Neural progenitor cell (in vitro differentiated cells): ENCODE data around the gene SLC66A3. TPM values are rescaled to one million over a fixed set of nuclear protein-coding genes. Genes with fewer than 3 reads are reported as not detected.

ENCODE experiments used
- DNase-seq: peaks from one replicate; pipeline ENCODE4 v3.0.0-alpha.2; 2016; ENCODE audit warnings: low spot score
- H2AFZ ChIP-seq: fragments of 200-600 bp; sonication (generic); replicated peaks from 2 replicates; pipeline ENCODE4 v1.6.1; 2016; ENCODE audit warnings: antibody characterized with exemption
- H3F3A ChIP-seq: fragments of 200-600 bp; sonication (generic); 2 replicates; pipeline ENCODE4 v1.6.1; 2016; ENCODE audit warnings: antibody characterized with exemption, low read depth
- H3K27ac ChIP-seq: fragments of 200-600 bp; sonication (generic); 2 replicates; pipeline ENCODE4 v1.5.1; 2016; ENCODE audit warnings: mild to moderate bottlenecking
- H3K27me3 ChIP-seq: fragments of 200-600 bp; sonication (generic); 2 replicates; pipeline ENCODE4 v1.6.1; 2016; ENCODE audit warnings: mild to moderate bottlenecking, moderate library complexity
- H3K36me3 ChIP-seq: fragments of 200-600 bp; sonication (generic); 2 replicates; pipeline ENCODE4 v1.5.1; 2016
- H3K4me1 ChIP-seq: fragments of 200-600 bp; sonication (generic); 2 replicates; pipeline ENCODE4 v1.6.1; 2016; ENCODE audit warnings: mixed run types
- H3K4me2 ChIP-seq: fragments of 200-600 bp; sonication (generic); 2 replicates; pipeline ENCODE4 v1.6.1; 2016
- H3K4me3 ChIP-seq: fragments of 200-600 bp; sonication (generic); 2 replicates; pipeline ENCODE4 v1.5.1; 2016
- H3K79me2 ChIP-seq: fragments of 200-600 bp; sonication (generic); 2 replicates; pipeline ENCODE4 v1.6.1; 2016; ENCODE audit warnings: low read depth
- H3K9ac ChIP-seq: fragments of 200-600 bp; sonication (generic); 2 replicates; pipeline ENCODE4 v1.6.1; 2016
- H3K9me3 ChIP-seq: fragments of 200-600 bp; sonication (generic); 2 replicates; pipeline ENCODE4 v1.5.1; 2016; ENCODE audit warnings: low read depth
- H4K20me1 ChIP-seq: fragments of 200-600 bp; sonication (generic); 2 replicates; pipeline ENCODE4 v1.6.1; 2016; ENCODE audit warnings: low read depth
- H3K27ac Mint-ChIP-seq: 3 replicates; pipeline ENCODE4 v1.8.0; 2021; ENCODE audit warnings: mixed read lengths
- H3K27me3 Mint-ChIP-seq: 2 replicates; pipeline ENCODE4 v1.8.0; 2022; ENCODE audit warnings: low read depth, mild to moderate bottlenecking, inconsistent platforms, moderate library complexity, mixed read lengths; ENCODE audit not compliant: insufficient read depth
- H3K36me3 Mint-ChIP-seq: 3 replicates; pipeline ENCODE4 v1.8.0; 2021; ENCODE audit warnings: mixed read lengths
- H3K4me1 Mint-ChIP-seq: 3 replicates; pipeline ENCODE4 v1.8.0; 2021; ENCODE audit warnings: mixed read lengths
- H3K4me3 Mint-ChIP-seq: 3 replicates; pipeline ENCODE4 v1.8.0; 2021; ENCODE audit warnings: mild to moderate bottlenecking, moderate library complexity, mixed read lengths
- H3K9me3 Mint-ChIP-seq: 3 replicates; pipeline ENCODE4 v1.8.0; 2020; ENCODE audit warnings: mixed read lengths
- EZH2 ChIP-seq: fragments of 200-600 bp; sonication (generic); IDR thresholded peaks from 2 replicates; pipeline ENCODE4 v1.6.1; 2017; ENCODE audit warnings: antibody characterized with exemption, mild to moderate bottlenecking, moderate library complexity
- EZH2phosphoT487 ChIP-seq: fragments of 200-600 bp; sonication (generic); IDR thresholded peaks from 2 replicates; pipeline ENCODE4 v1.6.1; 2017; ENCODE audit warnings: antibody characterized with exemption
- total RNA-seq: library from RNA; depleted of rRNA; stranded (reverse); fragments of >200 nt; gene quantifications from 2 replicates; pipeline ENCODE4 v1.2.3, GENCODE V29; 2015; ENCODE audit warnings: low replicate concordance
- TF ChIP-seq, protein P1 (sequence below): fragments of 200-600 bp; sonication (generic); IDR thresholded peaks from 2 replicates; pipeline ENCODE4 v1.5.1; 2017; ENCODE audit warnings: antibody characterized with exemption, mild to moderate bottlenecking

The SLC66A3 gene
- total RNA-seq, 1 donor from 2014 or later: 19.3 TPM

DNA sequence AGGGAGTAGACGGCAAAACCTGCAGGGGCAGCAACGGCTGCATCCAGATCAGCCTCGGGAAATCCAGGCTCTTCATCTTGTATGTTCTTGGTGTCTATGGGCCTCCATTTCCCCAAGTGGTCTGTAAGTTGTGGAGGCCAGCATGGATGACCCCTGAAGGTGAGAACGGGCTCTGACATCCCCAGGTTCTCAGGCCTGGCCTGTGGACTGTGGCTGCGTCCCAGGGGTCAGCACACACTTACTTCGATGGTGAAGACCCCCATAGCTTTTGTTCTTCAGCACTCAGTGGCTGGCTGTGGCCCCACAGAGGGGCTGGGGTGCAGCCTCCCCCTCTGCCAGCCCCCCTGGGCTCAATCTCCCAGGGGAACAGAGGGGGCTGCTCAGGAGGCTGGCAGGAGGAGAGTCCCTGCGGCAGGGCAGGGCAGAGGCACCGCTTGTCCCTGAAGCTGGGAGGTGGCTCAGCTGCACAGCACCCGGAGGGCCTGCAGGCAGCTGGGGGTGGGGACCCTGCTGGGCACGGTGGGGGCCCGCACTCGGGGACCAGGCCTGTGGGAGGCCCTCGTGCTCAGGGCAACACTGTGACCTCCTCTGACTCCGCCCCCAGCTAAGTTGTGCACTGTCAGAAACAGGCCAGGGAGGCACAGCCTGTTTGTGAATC lies 3.8 kb downstream of the SLC66A3 start:
- H3K27me3 Mint-ChIP-seq: peaks cover 11% of the 10 kb centered on the region
- peaks cover 22% of the 10 kb centered on the region for H3F3A ChIP-seq
- peak; percentile 28 for DNase-seq
- H3K4me3 ChIP-seq: no peak overlapping the region
- peaks cover 6% of the 10 kb centered on the region for H4K20me1 ChIP-seq
- H3K4me1 ChIP-seq: peaks cover 13% of the 10 kb centered on the region
- no peak overlapping the region for H3K27ac Mint-ChIP-seq
- no peaks in the 10 kb centered on the region for H3K9me3 Mint-ChIP-seq
- H3K9me3 ChIP-seq: no peaks in the 10 kb centered on the region
- H3K9ac ChIP-seq: no peak overlapping the region
- peaks cover 22% of the 10 kb centered on the region for H3K4me1 Mint-ChIP-seq
- H3K36me3 ChIP-seq: no peaks in the 10 kb centered on the region
- no peak overlapping the region for H3K4me3 Mint-ChIP-seq
- TF ChIP-seq, protein P1, sequence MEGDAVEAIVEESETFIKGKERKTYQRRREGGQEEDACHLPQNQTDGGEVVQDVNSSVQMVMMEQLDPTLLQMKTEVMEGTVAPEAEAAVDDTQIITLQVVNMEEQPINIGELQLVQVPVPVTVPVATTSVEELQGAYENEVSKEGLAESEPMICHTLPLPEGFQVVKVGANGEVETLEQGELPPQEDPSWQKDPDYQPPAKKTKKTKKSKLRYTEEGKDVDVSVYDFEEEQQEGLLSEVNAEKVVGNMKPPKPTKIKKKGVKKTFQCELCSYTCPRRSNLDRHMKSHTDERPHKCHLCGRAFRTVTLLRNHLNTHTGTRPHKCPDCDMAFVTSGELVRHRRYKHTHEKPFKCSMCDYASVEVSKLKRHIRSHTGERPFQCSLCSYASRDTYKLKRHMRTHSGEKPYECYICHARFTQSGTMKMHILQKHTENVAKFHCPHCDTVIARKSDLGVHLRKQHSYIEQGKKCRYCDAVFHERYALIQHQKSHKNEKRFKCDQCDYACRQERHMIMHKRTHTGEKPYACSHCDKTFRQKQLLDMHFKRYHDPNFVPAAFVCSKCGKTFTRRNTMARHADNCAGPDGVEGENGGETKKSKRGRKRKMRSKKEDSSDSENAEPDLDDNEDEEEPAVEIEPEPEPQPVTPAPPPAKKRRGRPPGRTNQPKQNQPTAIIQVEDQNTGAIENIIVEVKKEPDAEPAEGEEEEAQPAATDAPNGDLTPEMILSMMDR: no peak
- no peak for TF ChIP-seq EZH2phosphoT487
- TF ChIP-seq EZH2: no peak
- H3K27me3 ChIP-seq: peaks cover 24% of the 10 kb centered on the region
- no peaks in the 10 kb centered on the region for H3K36me3 Mint-ChIP-seq
- no peaks in the 10 kb centered on the region for H3K79me2 ChIP-seq
- H3K4me2 ChIP-seq: no peak overlapping the region
- peak overlapping the region; percentile 9 for H2AFZ ChIP-seq
- H3K27ac ChIP-seq: no peak overlapping the region

GRCh38 chr2:11159574-11160170 lies 4.4 kb downstream of the SLC66A3 start:
- Histone ChIP-seq H3K4me2 (no peak overlapping the region), H4K20me1 (peaks cover 6% of the 10 kb centered on the region), H3K36me3 (no peaks in the 10 kb centered on the region), H3K9ac (no peak overlapping the region), H3K79me2 (no peaks in the 10 kb centered on the region), H3K4me1 (peaks cover 13% of the 10 kb centered on the region), H3K27ac (no peak overlapping the region), H3K4me3 (no peak overlapping the region), H3K27me3 (peaks cover 18% of the 10 kb centered on the region), H3F3A (peaks cover 17% of the 10 kb centered on the region), H3K9me3 (no peaks in the 10 kb centered on the region), H2AFZ (peak overlapping the region; percentile 9)
- Mint-ChIP-seq H3K9me3 (no peaks in the 10 kb centered on the region), H3K4me1 (peaks cover 22% of the 10 kb centered on the region), H3K36me3 (no peaks in the 10 kb centered on the region), H3K4me3 (peak overlapping the region; percentile 46), H3K27ac (peak overlapping the region; percentile 50), H3K27me3 (peaks cover 7% of the 10 kb centered on the region)
- DNase-seq: no peak
- TF ChIP-seq, protein P1: no peak
- TF ChIP-seq EZH2: no peak

GRCh38 chr2:11160256-11160655 lies 5.0 kb downstream of the SLC66A3 start:
- Histone ChIP-seq H3F3A (peaks cover 15% of the 10 kb centered on the region), H3K4me3 (no peak overlapping the region), H3K36me3 (no peaks in the 10 kb centered on the region), H3K27me3 (peaks cover 16% of the 10 kb centered on the region), H3K27ac (no peak overlapping the region), H3K4me1 (peaks cover 13% of the 10 kb centered on the region), H4K20me1 (peaks cover 6% of the 10 kb centered on the region), H3K4me2 (no peak overlapping the region), H2AFZ (no peak overlapping the region), H3K9me3 (no peaks in the 10 kb centered on the region), H3K79me2 (no peaks in the 10 kb centered on the region), H3K9ac (no peak overlapping the region)
- peaks cover 7% of the 10 kb centered on the region for H3K27me3 Mint-ChIP-seq
- no peak for DNase-seq
- H3K4me1 Mint-ChIP-seq: peaks cover 22% of the 10 kb centered on the region
- no peaks in the 10 kb centered on the region for H3K9me3 Mint-ChIP-seq
- H3K27ac Mint-ChIP-seq: no peak overlapping the region
- no peak for TF ChIP-seq EZH2
- TF ChIP-seq, protein P1: no peak
- no peak for TF ChIP-seq EZH2phosphoT487
- no peak overlapping the region for H3K4me3 Mint-ChIP-seq
- H3K36me3 Mint-ChIP-seq: no peaks in the 10 kb centered on the region
